ENCODE data around the gene PRKG1. TPM values are rescaled to one million over a fixed set of nuclear protein-coding genes. Genes with fewer than 3 reads are reported as not detected.
"Not testable (repeated sequence)": the region's sequence is repeated elsewhere in the genome, so short reads cannot be mapped to it uniquely, and the experiment has no call there.

PRKG1 gene
- total and polyA plus RNA-seq, 2 of the 4 experiments (the other 2 are of a cell fraction): 3.5 to 18.3 TPM

GRCh38 chr10:51163380-51164049 is 89.2 kb downstream of the PRKG1 start:
- H2AK9ac ChIP-seq (replicated peaks; ENCODE audit: low read depth, low read length, poor library complexity); H3K36me3 ChIP-seq (ENCODE audit: control insufficient read depth, insufficient read depth, low read length); H4K5ac ChIP-seq (ENCODE audit: low read depth, low read length); H2BK15ac ChIP-seq (ENCODE audit: low read depth, low read length); H2BK120ac ChIP-seq (ENCODE audit: low read depth, low read length); BruUV-seq (replicated peaks); ATAC-seq (ENCODE audit: low read depth); intact Hi-C loops (cut with micrococcal nuclease); H2BK5ac ChIP-seq (ENCODE audit: low read depth, low read length, poor library complexity, severe bottlenecking); H3K27me3 ChIP-seq (ENCODE audit: control insufficient read depth, insufficient read depth, low read length); H4K20me1 ChIP-seq (ENCODE audit: insufficient read depth, low read length); H4K91ac ChIP-seq (ENCODE audit: insufficient read depth, low read depth, low read length); in situ Hi-C loops (cut with MboI; ENCODE audit: low sequenced_read_pairs); H3K9me3 ChIP-seq (ENCODE audit: control insufficient read depth, insufficient read depth, low read length); H3K79me1 ChIP-seq (ENCODE audit: low read depth in 1 of 2, low read length in 2 of 2); H3K23ac ChIP-seq (ENCODE audit: low read depth, low read length); dilution Hi-C loops (cut with HindIII; ENCODE audit: low sequenced_read_pairs, unreplicated experiment); H3K4me2 ChIP-seq (ENCODE audit: low read depth, low read length); H3K4me3 ChIP-seq (ENCODE audit: insufficient read depth, low read depth, low read length); H3K4me1 ChIP-seq (ENCODE audit: control insufficient read depth, insufficient read depth, low read length); H3K56ac ChIP-seq (ENCODE audit: extremely low read depth, insufficient read depth, low read length); H2BK20ac ChIP-seq (ENCODE audit: low read depth, low read length); H3K18ac ChIP-seq (ENCODE audit: low read depth, low read length); H3K14ac ChIP-seq (replicated peaks; ENCODE audit: low read depth, low read length); H3K27ac ChIP-seq (ENCODE audit: insufficient read depth, low read length); H3K9me1 ChIP-seq (ENCODE audit: insufficient read depth, low read length); H3K9ac ChIP-seq (ENCODE audit: low read depth, low read length); H3K4ac ChIP-seq (ENCODE audit: low read depth, low read length); DNase-seq; CTCF ChIA-PET; H2AFZ ChIP-seq (replicated peaks; ENCODE audit: low read length, poor library complexity); POLR2A ChIA-PET (ENCODE audit: unreplicated experiment); H4K8ac ChIP-seq (ENCODE audit: low read depth in 2 of 2, low read length in 2 of 2); H2AK5ac ChIP-seq (ENCODE audit: low read depth, low read length): not testable (repeated sequence)
- WGBS, 2 experiments (ENCODE audit: extremely low coverage in 2 of 2, insufficient read length in 1 of 2): no CpG with 5 or more reads among the region's 30 CpGs
